GM23338 (cell line): ENCODE measurements around the gene GNMT.

Experiments used
- CTCF ChIP-seq, 2 experiments: fragments of 200-600 bp in 1 of 2; sonication (generic) in 1 of 2; conservative IDR thresholded peaks; 2 replicates each; pipeline versions ENCODE4 v1.5.1 to v1.6.1; 2016 to 2017; ENCODE audit warnings: antibody characterized with exemption in 2 of 2, low read depth in 2 of 2, mild to moderate bottlenecking in 2 of 2, moderate library complexity in 1 of 2
- EZH2phosphoT487 ChIP-seq: fragments of 200-600 bp; sonication (generic); IDR thresholded peaks from one replicate; pipeline ENCODE4 v1.8.1; 2018; ENCODE audit warnings: antibody characterized with exemption; ENCODE audit not compliant: unreplicated experiment
- REST ChIP-seq: IDR thresholded peaks from one replicate; pipeline ENCODE4 v1.6.1; 2018; ENCODE audit warnings: antibody characterized with exemption; ENCODE audit not compliant: unreplicated experiment

- peak; percentile 52 to 79 for TF ChIP-seq CTCF (conservative IDR thresholded peaks at IDR 0.05; ENCODE audit: low read depth in 2 of 2)
- no peak for TF ChIP-seq REST
- no peak for TF ChIP-seq EZH2phosphoT487
These were observed 3.5 kb downstream of the GNMT start for GRCh38 chr6:42963855-42964605.
